Naive B cell (primary cell): ENCODE results near the gene RNF144B. TPM values are rescaled to one million over a fixed set of nuclear protein-coding genes. Genes with fewer than 3 reads are reported as not detected.

Experiments
- ATAC-seq, 2 donors: fragments of 150-1000 bp; cut with Tn5 transposase; 2 replicates each; pipeline ENCODE4 v1.10.0; 2021; ENCODE audit warnings: low read depth in 2 of 2, mild to moderate bottlenecking in 2 of 2, moderate library complexity in 2 of 2
- DNase-seq: peaks from one replicate; pipeline ENCODE4 v3.0.0; 2022
- H3K27ac Mint-ChIP-seq, 6 donors: one replicate each; pipeline ENCODE4 v1.8.0; 2020 to 2022; ENCODE audit warnings: mild to moderate bottlenecking in 6 of 6, mixed read lengths in 6 of 6, moderate library complexity in 5 of 6, inconsistent platforms in 2 of 6
- H3K27me3 Mint-ChIP-seq, 3 donors: one replicate each; pipeline ENCODE4 v1.8.0; 2021 to 2022; ENCODE audit warnings: mixed read lengths in 3 of 3, mild to moderate bottlenecking in 1 of 3
- H3K36me3 Mint-ChIP-seq, 2 donors: one replicate each; pipeline ENCODE4 v1.8.0; 2020 to 2022; ENCODE audit warnings: mixed read lengths in 2 of 2, inconsistent platforms in 1 of 2, mild to moderate bottlenecking in 1 of 2
- H3K4me1 Mint-ChIP-seq, 3 donors: one replicate each; pipeline ENCODE4 v1.8.0; 2020 to 2022; ENCODE audit warnings: mixed read lengths in 3 of 3, inconsistent platforms in 1 of 3, mild to moderate bottlenecking in 1 of 3, moderate library complexity in 1 of 3
- H3K4me3 Mint-ChIP-seq, 8 donors: one replicate each; pipeline ENCODE4 v1.8.0; 2020 to 2022; ENCODE audit warnings: mild to moderate bottlenecking in 8 of 8, mixed read lengths in 8 of 8, moderate library complexity in 8 of 8, inconsistent platforms in 2 of 8
- H3K9me3 Mint-ChIP-seq, 7 donors: one replicate each; pipeline ENCODE4 v1.8.0; 2020 to 2022; ENCODE audit warnings: mixed read lengths in 7 of 7, mild to moderate bottlenecking in 5 of 7, inconsistent platforms in 2 of 7, moderate library complexity in 1 of 7
- polyA plus RNA-seq, 6 donors: library from polyadenylated mRNA; unstranded; fragments of 300-500 nt; fragmentation: Illumina TruSeq; gene quantifications; one replicate each; pipeline ENCODE4 v1.2.3, GENCODE V29; 2021; ENCODE audit warnings: low read depth in 6 of 6

RNF144B gene
- polyA plus RNA-seq, 6 donors from 2014 or later, result 3.4 to 17.4 (median 8.9) TPM

DNA sequence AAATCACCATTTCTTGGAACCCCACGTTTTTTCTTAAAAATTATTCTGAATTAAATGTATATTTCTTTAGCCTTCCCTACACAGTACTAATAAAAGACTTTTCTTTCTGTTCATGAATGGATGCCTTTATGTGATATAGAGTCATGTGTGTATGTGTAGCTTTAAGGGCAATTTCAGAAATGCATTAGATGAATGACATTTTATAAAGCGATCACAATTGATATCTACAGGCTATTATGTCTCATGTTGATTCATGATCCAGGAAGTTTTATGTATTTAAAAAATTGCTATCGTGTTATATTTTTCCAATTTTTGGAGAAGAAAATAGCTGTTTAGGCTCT lies 81.3 kb downstream of the RNF144B start:
- Mint-ChIP-seq H3K9me3 (peaks cover 0 to 2% (median 0%) of the 10 kb centered on the region in 7 donors), H3K27me3 (no peaks in the 10 kb centered on the region), H3K36me3 (peaks cover 16 to 24% of the 10 kb centered on the region in 2 donors), H3K27ac (no peak overlapping the region), H3K4me1 (peaks cover 0 to 2% (median 0%) of the 10 kb centered on the region in 3 donors), H3K4me3 (no peak overlapping the region)
- no peak for DNase-seq
- ATAC-seq, result no peak

DNA sequence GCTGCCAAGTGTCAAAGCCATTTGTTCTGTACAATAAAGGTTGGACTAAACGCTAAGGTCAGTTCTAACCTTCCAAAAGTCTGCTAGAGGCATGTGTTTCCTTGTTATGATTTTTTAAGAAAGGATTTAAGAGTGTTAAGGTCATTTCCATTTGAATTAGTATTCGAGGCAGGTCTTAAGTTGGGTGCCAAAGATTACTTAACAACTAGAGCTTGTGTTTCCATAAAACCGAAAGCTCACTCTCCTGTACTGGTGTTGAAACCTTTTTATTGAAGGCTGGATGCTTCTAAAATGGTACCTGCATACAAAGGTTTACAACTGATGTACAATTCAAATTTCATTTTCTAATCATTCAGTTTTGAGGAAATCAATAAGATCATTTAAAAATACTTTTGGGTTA lies 82.4 kb downstream of the RNF144B start:
- H3K9me3 Mint-ChIP-seq, result peaks cover 0 to 2% (median 0%) of the 10 kb centered on the region in 7 donors

DNA sequence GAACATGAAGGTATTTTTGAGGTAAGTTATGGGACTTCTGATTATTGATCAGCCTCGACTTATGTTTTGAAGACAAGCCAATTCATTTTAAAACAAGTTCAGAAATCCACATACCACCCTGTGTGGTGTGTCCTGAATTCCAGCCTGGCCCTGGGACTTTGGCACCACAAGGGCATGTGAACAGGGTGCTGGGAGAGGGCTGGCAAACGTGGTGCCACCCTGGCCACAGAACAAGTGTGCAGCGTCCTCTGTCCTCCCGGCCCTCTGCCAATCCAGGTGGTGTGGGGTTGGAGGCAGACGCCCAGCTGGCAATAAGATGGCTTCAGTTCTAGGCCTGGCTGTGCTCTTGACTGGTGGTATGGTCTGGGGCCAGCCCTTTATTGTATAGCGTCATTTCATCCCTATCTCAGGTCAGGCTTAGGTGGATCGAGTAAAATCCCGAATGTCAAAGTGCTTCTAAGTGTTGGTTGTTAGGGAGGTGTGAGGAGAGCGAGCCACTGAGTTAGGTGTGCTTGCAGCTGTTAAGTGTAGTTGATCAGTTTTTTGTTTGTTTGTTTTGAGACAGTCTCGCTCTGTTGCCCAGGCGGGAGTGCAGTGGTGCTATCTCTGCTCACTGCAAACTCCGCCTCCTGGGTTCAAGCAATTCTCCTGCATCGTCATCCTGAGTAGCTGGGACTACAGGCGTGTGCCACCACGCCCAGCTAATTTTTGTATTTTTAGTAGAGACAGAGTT lies 84.2 kb downstream of the RNF144B start:
- DNase-seq (no peak), ATAC-seq (no peak)
- Mint-ChIP-seq H3K27ac (peak overlapping the region in 4 of 6 donors; percentile 39 to 69 (median 52)), H3K27me3 (no peaks in the 10 kb centered on the region), H3K9me3 (peaks cover 0 to 4% (median 0%) of the 10 kb centered on the region in 7 donors), H3K4me3 (no peak overlapping the region), H3K4me1 (peaks cover 4 to 14% (median 6%) of the 10 kb centered on the region in 3 donors), H3K36me3 (peaks cover 4 to 16% of the 10 kb centered on the region in 2 donors)

More for the DNA sequence above, 82.4 kb downstream of the RNF144B start:
- Mint-ChIP-seq H3K36me3 (peaks cover 11 to 20% of the 10 kb centered on the region in 2 donors), H3K27ac (no peak overlapping the region), H3K4me1 (peaks cover 0 to 4% (median 0%) of the 10 kb centered on the region in 3 donors), H3K4me3 (no peak overlapping the region), H3K27me3 (no peaks in the 10 kb centered on the region)
- ATAC-seq (no peak), DNase-seq (no peak)

- ATAC-seq (no peak), DNase-seq (no peak)
- Mint-ChIP-seq H3K27me3 (no peaks in the 10 kb centered on the region), H3K4me1 (peaks cover 18 to 29% (median 18%) of the 10 kb centered on the region in 3 donors), H3K27ac (peak overlapping the region in 1 of 6 donors; percentile 27), H3K36me3 (peaks cover 8 to 11% of the 10 kb centered on the region in 2 donors), H3K9me3 (peaks cover 0 to 5% (median 0%) of the 10 kb centered on the region in 7 donors), H3K4me3 (no peak overlapping the region)
Observed at GRCh38 chr6:18472941-18473340, 85.8 kb downstream of the RNF144B start.

DNA sequence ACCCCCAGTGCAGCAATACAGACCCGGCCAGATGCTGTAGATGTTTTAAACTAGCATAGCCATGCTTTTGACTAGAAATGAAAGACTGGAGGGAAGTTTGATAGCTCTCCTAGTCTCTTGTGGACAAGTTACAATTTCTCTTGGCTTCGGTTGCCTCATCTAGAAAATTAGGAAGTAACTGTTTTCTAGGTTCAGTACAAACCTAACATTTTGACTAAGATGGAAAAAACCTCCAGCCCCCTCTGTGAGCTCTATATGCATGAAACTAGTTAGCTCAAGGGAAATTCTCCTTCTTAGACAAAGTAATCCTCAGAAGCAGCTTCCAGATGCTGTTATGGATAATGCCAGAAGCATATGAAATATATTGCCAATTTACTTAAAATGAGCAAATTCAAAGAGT lies 86.6 kb downstream of the RNF144B start:
- peaks cover 3 to 8% of the 10 kb centered on the region in 2 donors for H3K36me3 Mint-ChIP-seq
- H3K9me3 Mint-ChIP-seq, result peaks cover 0 to 5% (median 0%) of the 10 kb centered on the region in 7 donors
- no peaks in the 10 kb centered on the region for H3K27me3 Mint-ChIP-seq
- no peak overlapping the region for H3K4me3 Mint-ChIP-seq
- H3K4me1 Mint-ChIP-seq, result peaks cover 20 to 33% (median 21%) of the 10 kb centered on the region in 3 donors
- H3K27ac Mint-ChIP-seq, result peak overlapping the region in 2 of 6 donors; percentile 27 to 66
- DNase-seq, result no peak
- no peak for ATAC-seq

GRCh38 chr6:18477301-18477941 lies 90.3 kb downstream of the RNF144B start:
- peaks cover 3 to 8% of the 10 kb centered on the region in 2 donors for H3K36me3 Mint-ChIP-seq
- H3K4me1 Mint-ChIP-seq, result peaks cover 26 to 38% (median 29%) of the 10 kb centered on the region in 3 donors
- peaks cover 0 to 8% (median 2%) of the 10 kb centered on the region in 7 donors for H3K9me3 Mint-ChIP-seq
- H3K27me3 Mint-ChIP-seq, result no peaks in the 10 kb centered on the region
- ATAC-seq, result peak; percentile 93 to 94
- DNase-seq, result peak; percentile 46
- peak overlapping the region in 4 of 6 donors; percentile 3 to 84 (median 22) for H3K27ac Mint-ChIP-seq
- H3K4me3 Mint-ChIP-seq, result peak overlapping the region in 4 of 8 donors; percentile 14 to 44 (median 26)

GRCh38 chr6:18478610-18479009 lies 91.5 kb downstream of the RNF144B start:
- ATAC-seq, result no peak
- no peak for DNase-seq
- H3K9me3 Mint-ChIP-seq, result peaks cover 0 to 8% (median 2%) of the 10 kb centered on the region in 7 donors
- H3K4me3 Mint-ChIP-seq, result no peak overlapping the region
- peaks cover 3 to 8% of the 10 kb centered on the region in 2 donors for H3K36me3 Mint-ChIP-seq
- H3K4me1 Mint-ChIP-seq, result peaks cover 26 to 35% (median 29%) of the 10 kb centered on the region in 3 donors
- H3K27me3 Mint-ChIP-seq, result no peaks in the 10 kb centered on the region
- no peak overlapping the region for H3K27ac Mint-ChIP-seq

DNA sequence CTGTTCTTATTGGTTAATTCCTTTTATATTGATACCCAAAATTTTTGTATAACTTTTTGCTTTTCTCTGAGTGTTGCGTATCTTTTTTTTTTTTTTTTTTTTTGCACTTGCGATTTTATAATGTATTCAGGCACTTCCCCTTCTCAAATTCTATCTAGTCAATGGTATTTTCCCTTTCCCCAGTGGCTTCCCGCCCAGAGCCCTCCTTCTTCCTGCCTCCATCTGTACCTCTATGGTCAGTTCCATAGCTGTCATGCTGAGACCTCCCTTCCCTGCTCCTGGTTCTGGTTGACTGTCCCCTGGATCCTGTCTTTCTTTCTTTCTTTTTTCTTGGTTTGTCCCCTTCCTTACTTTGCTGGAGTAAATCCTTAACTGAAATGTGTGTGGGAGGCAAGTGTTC lies 94.7 kb downstream of the RNF144B start:
- Mint-ChIP-seq H3K27ac (peak overlapping the region in 3 of 6 donors; percentile 17 to 76 (median 53)), H3K27me3 (no peaks in the 10 kb centered on the region), H3K4me1 (peaks cover 18 to 20% (median 20%) of the 10 kb centered on the region in 3 donors), H3K9me3 (peaks cover 0 to 8% (median 0%) of the 10 kb centered on the region in 7 donors), H3K36me3 (no peaks in the 10 kb centered on the region), H3K4me3 (peak overlapping the region in 3 of 8 donors; percentile 41 to 67 (median 57))
- DNase-seq (no peak), ATAC-seq (no peak)

DNA sequence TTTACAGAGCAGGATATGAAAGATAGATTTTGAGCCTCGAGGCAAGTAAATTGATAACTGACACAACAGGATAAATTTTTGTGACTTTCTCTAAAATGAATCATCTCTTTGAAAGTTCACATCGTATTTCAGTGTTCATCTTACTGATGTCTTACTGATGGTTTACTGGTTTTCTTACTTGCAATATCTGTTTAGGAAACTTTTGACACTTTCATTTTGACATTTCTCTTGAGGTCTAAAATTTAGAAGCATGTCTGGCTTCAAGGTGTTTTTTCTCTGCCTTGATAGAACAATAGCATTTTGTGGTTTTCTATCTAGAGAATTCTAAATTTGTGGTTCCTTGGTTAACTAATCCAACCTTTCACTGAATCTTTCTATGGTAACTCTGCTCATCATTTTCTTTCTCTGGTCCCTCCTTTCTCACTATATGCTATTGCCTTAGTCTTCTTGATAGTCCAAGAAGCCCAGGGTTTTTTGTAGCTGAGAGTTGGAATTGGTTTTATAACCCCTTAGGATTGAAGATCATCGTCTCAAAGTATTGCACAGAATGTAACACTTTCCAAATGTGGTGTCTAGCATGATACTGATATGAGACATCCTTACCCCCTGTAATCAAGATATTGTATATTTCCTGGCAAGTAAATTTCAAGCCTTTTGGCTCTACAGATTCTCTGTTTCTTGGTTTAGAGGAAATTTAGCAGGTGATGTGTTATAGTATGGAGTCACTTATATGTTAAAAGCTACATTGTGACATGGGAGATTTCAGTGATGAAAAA lies 98.7 kb downstream of the RNF144B start:
- DNase-seq (no peak), ATAC-seq (no peak)
- Mint-ChIP-seq H3K27me3 (peaks cover 0 to 9% (median 0%) of the 10 kb centered on the region in 3 donors), H3K4me3 (no peak overlapping the region), H3K27ac (peak overlapping the region in 1 of 6 donors; percentile 0), H3K36me3 (no peaks in the 10 kb centered on the region), H3K4me1 (peaks cover 5 to 8% (median 5%) of the 10 kb centered on the region in 3 donors), H3K9me3 (peaks cover 0 to 4% (median 0%) of the 10 kb centered on the region in 7 donors)

DNA sequence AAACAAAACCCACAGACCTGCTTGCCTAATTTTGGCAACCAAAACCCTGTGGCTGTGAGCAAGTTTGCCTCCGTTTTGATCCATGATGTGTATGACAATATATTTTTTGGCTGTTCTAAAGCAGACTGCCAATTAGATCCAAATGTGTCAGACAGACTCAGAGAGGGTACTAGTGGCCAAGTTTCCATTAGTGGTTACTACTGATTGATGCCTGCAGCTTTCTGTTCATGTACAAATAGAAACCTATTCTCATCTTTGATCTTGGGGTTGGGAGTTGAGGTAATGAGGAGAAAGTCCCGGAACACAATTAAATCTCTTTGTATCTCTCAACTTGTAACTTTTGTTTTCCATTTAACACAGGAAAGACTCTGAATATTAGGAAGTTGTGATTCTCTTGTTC lies 100.9 kb downstream of the RNF144B start:
- DNase-seq (no peak), ATAC-seq (no peak)
- Mint-ChIP-seq H3K4me3 (no peak overlapping the region), H3K36me3 (no peaks in the 10 kb centered on the region), H3K4me1 (no peaks in the 10 kb centered on the region), H3K9me3 (peaks cover 0 to 4% (median 0%) of the 10 kb centered on the region in 7 donors), H3K27ac (no peak overlapping the region), H3K27me3 (peaks cover 0 to 9% (median 0%) of the 10 kb centered on the region in 3 donors)

- H3K9me3 Mint-ChIP-seq, result peaks cover 0 to 4% (median 0%) of the 10 kb centered on the region in 7 donors
- no peak for ATAC-seq
Observed at GRCh38 chr6:18488526-18489270, 101.5 kb downstream of the RNF144B start.

DNA sequence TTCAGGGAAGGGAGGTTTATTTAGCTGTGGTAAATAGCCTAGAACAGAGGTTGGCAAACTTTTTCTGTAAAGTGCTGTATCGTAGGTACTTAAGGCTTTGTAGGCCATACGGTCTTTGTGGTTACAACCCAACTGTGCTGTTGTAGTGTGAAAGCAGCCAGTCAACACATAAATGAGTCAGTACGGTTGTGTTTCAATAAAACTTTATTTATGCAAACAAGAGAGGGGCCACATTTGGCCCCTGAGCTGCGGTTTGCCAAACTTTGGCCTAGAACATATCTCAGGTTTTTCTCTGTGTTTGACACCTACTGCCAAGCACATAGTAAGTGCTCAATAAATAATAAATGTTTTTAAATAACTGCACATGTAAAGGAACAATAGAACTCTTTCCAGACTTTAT lies 102.2 kb downstream of the RNF144B start:
- H3K4me1 Mint-ChIP-seq, result no peaks in the 10 kb centered on the region
- no peak for ATAC-seq
- H3K27me3 Mint-ChIP-seq, result peaks cover 0 to 9% (median 0%) of the 10 kb centered on the region in 3 donors
- H3K27ac Mint-ChIP-seq, result no peak overlapping the region
- H3K9me3 Mint-ChIP-seq, result peaks cover 0 to 4% (median 0%) of the 10 kb centered on the region in 7 donors
- no peaks in the 10 kb centered on the region for H3K36me3 Mint-ChIP-seq
- no peak overlapping the region for H3K4me3 Mint-ChIP-seq
- DNase-seq, result no peak

More at GRCh38 chr6:18488526-18489270, 101.5 kb downstream of the RNF144B start:
- H3K27me3 Mint-ChIP-seq, result peaks cover 0 to 9% (median 0%) of the 10 kb centered on the region in 3 donors
- no peak for DNase-seq
- H3K27ac Mint-ChIP-seq, result no peak overlapping the region
- H3K4me1 Mint-ChIP-seq, result no peaks in the 10 kb centered on the region
- no peak overlapping the region for H3K4me3 Mint-ChIP-seq
- no peaks in the 10 kb centered on the region for H3K36me3 Mint-ChIP-seq
